GM18502 (cell line): ENCODE results near the gene NALCN.
"Not testable (repeated sequence)": the region's sequence is repeated elsewhere in the genome, so short reads cannot be mapped to it uniquely, and the experiment has no call there.

Experiments used
- ATAC-seq: cut with Tn5 transposase; IDR thresholded peaks from one replicate; pipeline ENCODE4 v1.9.1; 2021; ENCODE audit warnings: mild to moderate bottlenecking; ENCODE audit not compliant: unreplicated experiment, poor library complexity

The NALCN gene

GRCh38 chr13:101346161-101346560 lies 70.1 kb downstream of the NALCN start:
- no peak for ATAC-seq

- ATAC-seq, result no peak
These were observed 73.0 kb downstream of the NALCN start for GRCh38 chr13:101343128-101343787.

GRCh38 chr13:101341464-101341863 lies 74.8 kb downstream of the NALCN start:
- no peak for ATAC-seq

GRCh38 chr13:101339202-101339601 lies 77.1 kb downstream of the NALCN start:
- ATAC-seq, result no peak

GRCh38 chr13:101332583-101332982 lies 83.7 kb downstream of the NALCN start:
- no peak for ATAC-seq

- no peak for ATAC-seq
These were observed 84.6 kb downstream of the NALCN start for GRCh38 chr13:101331731-101332130.

GRCh38 chr13:101327871-101328270 lies 88.4 kb downstream of the NALCN start:
- no peak for ATAC-seq

- ATAC-seq, result no peak
These were observed 89.6 kb downstream of the NALCN start for GRCh38 chr13:101326710-101327109.

GRCh38 chr13:101325423-101325822 lies 90.9 kb downstream of the NALCN start:
- no peak for ATAC-seq

- ATAC-seq, result no peak
These were observed 92.7 kb downstream of the NALCN start for GRCh38 chr13:101323601-101324000.

- ATAC-seq, result no peak
These were observed 98.3 kb downstream of the NALCN start for GRCh38 chr13:101317986-101318523.

GRCh38 chr13:101313479-101313878 lies 102.8 kb downstream of the NALCN start:
- not testable (repeated sequence) for ATAC-seq

- no peak for ATAC-seq
These were observed 107.2 kb downstream of the NALCN start for GRCh38 chr13:101309014-101309619.

GRCh38 chr13:101308247-101309013 lies 107.9 kb downstream of the NALCN start:
- no peak for ATAC-seq

GRCh38 chr13:101307181-101307701 lies 109.1 kb downstream of the NALCN start:
- no peak for ATAC-seq

- ATAC-seq, result no peak
These were observed 109.5 kb downstream of the NALCN start for GRCh38 chr13:101306773-101307172.

GRCh38 chr13:101305981-101306411 lies 110.3 kb downstream of the NALCN start:
- ATAC-seq, result no peak

GRCh38 chr13:101303521-101303920 lies 112.8 kb downstream of the NALCN start:
- ATAC-seq, result no peak

- no peak for ATAC-seq
These were observed 115.3 kb downstream of the NALCN start for GRCh38 chr13:101301053-101301452.

GRCh38 chr13:101300531-101300930 lies 115.8 kb downstream of the NALCN start:
- ATAC-seq, result no peak

GRCh38 chr13:101298517-101298916 lies 117.8 kb downstream of the NALCN start:
- ATAC-seq, result no peak
